H9 (cell line): ENCODE measurements around the gene CNTFR. TPM values are rescaled to one million over a fixed set of nuclear protein-coding genes. Genes with fewer than 3 reads are reported as not detected.

ENCODE experiments used
- DNase-seq: peaks from one replicate; pipeline ENCODE4 v3.0.0-alpha.2; 2017
- H2AFZ ChIP-seq: one replicate; pipeline ENCODE4 v1.6.1; 2013; ENCODE audit warnings: mild to moderate bottlenecking, low read length, control low read depth, moderate library complexity
- H2AK5ac ChIP-seq: 2 replicates; pipeline ENCODE4 v1.6.1; 2013; ENCODE audit warnings: low read length, control low read depth, mixed read lengths; ENCODE audit not compliant: insufficient read length
- H2BK120ac ChIP-seq: one replicate; pipeline ENCODE4 v1.6.1; 2013; ENCODE audit warnings: low read depth, mild to moderate bottlenecking, low read length, control low read depth, inconsistent platforms; ENCODE audit not compliant: poor library complexity, severe bottlenecking
- H2BK12ac ChIP-seq: 2 replicates; pipeline ENCODE4 v1.6.1; 2013; ENCODE audit warnings: low read length, control low read depth, mixed read lengths, low read depth; ENCODE audit not compliant: insufficient read length
- H2BK15ac ChIP-seq: 2 replicates; pipeline ENCODE4 v1.6.1; 2013; ENCODE audit warnings: low read depth, low read length, control low read depth
- H2BK20ac ChIP-seq: one replicate; pipeline ENCODE4 v1.6.1; 2013; ENCODE audit warnings: low read depth, mild to moderate bottlenecking, low read length, control low read depth, inconsistent platforms; ENCODE audit not compliant: poor library complexity, severe bottlenecking
- H2BK5ac ChIP-seq: 2 replicates; pipeline ENCODE4 v1.6.1; 2013; ENCODE audit warnings: low read length, control low read depth, mixed read lengths; ENCODE audit not compliant: insufficient read length
- H3K14ac ChIP-seq: 2 replicates; pipeline ENCODE4 v1.6.1; 2013; ENCODE audit warnings: low read length, control low read depth; ENCODE audit not compliant: insufficient read depth
- H3K18ac ChIP-seq: 2 replicates; pipeline ENCODE4 v1.6.1; 2013; ENCODE audit warnings: low read depth, mild to moderate bottlenecking, mixed read lengths, low read length, control low read depth; ENCODE audit not compliant: insufficient read length
- H3K23ac ChIP-seq: 2 replicates; pipeline ENCODE4 v1.6.1; 2013; ENCODE audit warnings: low read length, control low read depth, mixed read lengths, low read depth; ENCODE audit not compliant: insufficient read length
- H3K23me2 ChIP-seq: 2 replicates; pipeline ENCODE4 v1.6.1; 2013; ENCODE audit warnings: low read depth, mild to moderate bottlenecking, mixed read lengths, low read length, control low read depth; ENCODE audit not compliant: insufficient read length, poor library complexity, severe bottlenecking
- H3K27ac ChIP-seq: 2 replicates; pipeline ENCODE4 v1.5.1; 2013; ENCODE audit warnings: low read length, control low read depth, mixed read lengths, low read depth; ENCODE audit not compliant: insufficient read length
- H3K27me3 ChIP-seq: 2 replicates; pipeline ENCODE4 v1.6.1; 2013; ENCODE audit warnings: low read length, control low read depth, inconsistent platforms; ENCODE audit not compliant: insufficient read depth
- H3K4ac ChIP-seq: 2 replicates; pipeline ENCODE4 v1.6.1; 2013; ENCODE audit warnings: low read depth, mild to moderate bottlenecking, control low read depth, inconsistent platforms, low read length, moderate library complexity
- H3K4me1 ChIP-seq: 2 replicates; pipeline ENCODE4 v1.6.1; 2013; ENCODE audit warnings: low read length, control low read depth, inconsistent platforms; ENCODE audit not compliant: insufficient read depth
- H3K4me2 ChIP-seq: 2 replicates; pipeline ENCODE4 v1.6.1; 2013; ENCODE audit warnings: low read length, control low read depth, mixed read lengths; ENCODE audit not compliant: insufficient read length, insufficient read depth
- H3K56ac ChIP-seq: 2 replicates; pipeline ENCODE4 v1.6.1; 2013; ENCODE audit warnings: low read depth, mild to moderate bottlenecking, mixed read lengths, low read length, control low read depth; ENCODE audit not compliant: insufficient read length
- H3K79me1 ChIP-seq: 2 replicates; pipeline ENCODE4 v1.6.1; 2013; ENCODE audit warnings: low read depth, mild to moderate bottlenecking, moderate library complexity, low read length, control low read depth, inconsistent platforms; ENCODE audit not compliant: insufficient read depth, poor library complexity, severe bottlenecking
- H3K79me2 ChIP-seq: 2 replicates; pipeline ENCODE4 v1.6.1; 2013; ENCODE audit warnings: low read length, control low read depth, inconsistent platforms; ENCODE audit not compliant: insufficient read depth
- H3K9ac ChIP-seq: 2 replicates; pipeline ENCODE4 v1.6.1; 2013; ENCODE audit warnings: low read length, control low read depth, mixed read lengths; ENCODE audit not compliant: insufficient read length; ENCODE audit errors: extremely low read depth
- H3K9me3 ChIP-seq: one replicate; pipeline ENCODE4 v1.6.1; 2013; ENCODE audit warnings: low read depth, low read length, inconsistent platforms; ENCODE audit not compliant: control insufficient read depth
- H3T11ph ChIP-seq: one replicate; pipeline ENCODE4 v1.6.1; 2013; ENCODE audit warnings: mild to moderate bottlenecking, low read length, control low read depth, inconsistent platforms
- H4K20me1 ChIP-seq: one replicate; pipeline ENCODE4 v1.6.1; 2013; ENCODE audit not compliant: control insufficient read depth, insufficient read length, insufficient read depth
- H4K5ac ChIP-seq: 2 replicates; pipeline ENCODE4 v1.6.1; 2013; ENCODE audit warnings: low read depth, mild to moderate bottlenecking, mixed read lengths, low read length, control low read depth; ENCODE audit not compliant: insufficient read length
- H4K8ac ChIP-seq: replicated peaks from 2 replicates; pipeline ENCODE4 v1.6.1; 2013; ENCODE audit warnings: low read length, control low read depth, mixed read lengths, low read depth; ENCODE audit not compliant: insufficient read length
- H4K91ac ChIP-seq: 2 replicates; pipeline ENCODE4 v1.6.1; 2013; ENCODE audit warnings: low read depth, mild to moderate bottlenecking, moderate library complexity, mixed read lengths, low read length, control low read depth; ENCODE audit not compliant: insufficient read length
- H3K27ac Mint-ChIP-seq, 3 experiments: 2 replicates in 2 of 3; 3 replicates in 1 of 3; pipeline ENCODE4 v1.8.0; 2020 to 2021; ENCODE audit warnings: mixed read lengths in 3 of 3, mild to moderate bottlenecking in 1 of 3, moderate library complexity in 1 of 3
- H3K27me3 Mint-ChIP-seq: 2 replicates; pipeline ENCODE4 v1.8.0; 2021; ENCODE audit warnings: low read depth, mild to moderate bottlenecking, moderate library complexity, mixed read lengths
- H3K36me3 Mint-ChIP-seq, 3 experiments: 2 replicates in 2 of 3; 3 replicates in 1 of 3; pipeline ENCODE4 v1.8.0; 2020 to 2021; ENCODE audit warnings: low read depth in 3 of 3, mixed read lengths in 3 of 3; ENCODE audit not compliant: insufficient read depth in 1 of 3
- H3K4me1 Mint-ChIP-seq, 2 experiments: 2 replicates each; pipeline ENCODE4 v1.8.0; 2020; ENCODE audit warnings: mixed read lengths in 2 of 2
- H3K4me3 Mint-ChIP-seq, 2 experiments: 2 replicates in 1 of 2; 3 replicates in 1 of 2; pipeline ENCODE4 v1.8.0; 2020 to 2021; ENCODE audit warnings: mild to moderate bottlenecking in 2 of 2, mixed read lengths in 2 of 2, moderate library complexity in 1 of 2
- H3K9me3 Mint-ChIP-seq, 2 experiments: 2 replicates in 1 of 2; 3 replicates in 1 of 2; pipeline ENCODE4 v1.8.0; 2020; ENCODE audit warnings: mild to moderate bottlenecking in 2 of 2, mixed read lengths in 2 of 2, moderate library complexity in 1 of 2
- WGBS: extraction: QIAGEN DNeasy Blood & Tissue Kit; methylation state at CpG from one replicate; pipeline ENCODE4 v1.1.7; 2013; ENCODE audit warnings: missing lambda C conversion rate, low lambda C conversion rate, mixed read lengths; ENCODE audit not compliant: insufficient read length; ENCODE audit errors: extremely low coverage; 5-methylcytosine and 5-hydroxymethylcytosine counted together
- total RNA-seq: library from RNA; stranded (reverse); gene quantifications from 2 replicates; pipeline ENCODE4 v1.2.1, GENCODE V29; 2021
- TF ChIP-seq, protein P1 (sequence below): fragments of 200-600 bp; sonication (generic); conservative IDR thresholded peaks from 3 replicates; pipeline ENCODE4 v1.8.0; 2021; ENCODE audit warnings: antibody characterized with exemption, mild to moderate bottlenecking

Gene CNTFR
- total RNA-seq, 1 experiment from 2014 or later = 0.55 TPM

DNA sequence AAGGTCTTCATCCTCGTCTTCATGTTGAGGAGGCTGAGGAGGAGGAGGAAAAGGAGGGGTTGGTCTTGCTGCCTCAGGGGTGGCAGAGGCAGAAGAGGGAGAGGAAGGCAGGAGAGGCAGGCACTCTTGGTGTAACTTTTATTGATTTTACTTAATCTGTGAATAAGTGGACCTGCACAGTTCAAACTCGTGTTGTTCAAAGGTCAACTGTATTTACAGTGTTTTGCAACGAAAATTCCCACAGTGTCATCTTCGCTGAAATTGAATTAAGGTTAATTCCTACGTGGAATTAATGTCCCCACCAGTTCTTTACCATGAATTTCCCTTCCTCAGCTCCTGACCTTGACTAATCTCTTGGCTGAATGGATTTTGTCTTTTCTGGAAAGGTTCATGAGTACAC lies 45.5 kb downstream of the CNTFR start:
- Histone ChIP-seq H3K23me2 (no peaks in the 10 kb centered on the region), H4K91ac (no peak overlapping the region), H4K5ac (no peak overlapping the region), H3K9me3 (no peaks in the 10 kb centered on the region), H3K79me2 (no peaks in the 10 kb centered on the region), H2BK12ac (no peak overlapping the region), H2BK5ac (no peak overlapping the region), H3K56ac (no peak overlapping the region), H3K4me1 (no peaks in the 10 kb centered on the region), H3K27ac (no peak overlapping the region), H3K23ac (no peak overlapping the region), H4K8ac (no peak overlapping the region), H3K9ac (no peak overlapping the region), H3K4me2 (no peak overlapping the region), H2BK120ac (no peak overlapping the region), H3T11ph (no peak overlapping the region), H3K14ac (no peak overlapping the region), H3K18ac (no peak overlapping the region), H3K79me1 (no peaks in the 10 kb centered on the region), H4K20me1 (no peaks in the 10 kb centered on the region), H3K4ac (no peak overlapping the region), H2BK15ac (no peak overlapping the region), H2AK5ac (no peak overlapping the region), H2AFZ (no peak overlapping the region), H3K27me3 (no peaks in the 10 kb centered on the region), H2BK20ac (no peak overlapping the region)
- Mint-ChIP-seq H3K36me3 (no peaks in the 10 kb centered on the region), H3K4me1 (peaks cover 0 to 6% of the 10 kb centered on the region in 2 experiments; a peak in 2 of 4 replicates), H3K4me3 (no peak overlapping the region; a peak in 1 of 5 replicates), H3K27me3 (peaks cover 20% of the 10 kb centered on the region), H3K9me3 (no peaks in the 10 kb centered on the region), H3K27ac (no peak overlapping the region)
- no CpG with 5 or more reads among the region's 5 CpGs for WGBS
- DNase-seq = no peak
- TF ChIP-seq, protein P1, sequence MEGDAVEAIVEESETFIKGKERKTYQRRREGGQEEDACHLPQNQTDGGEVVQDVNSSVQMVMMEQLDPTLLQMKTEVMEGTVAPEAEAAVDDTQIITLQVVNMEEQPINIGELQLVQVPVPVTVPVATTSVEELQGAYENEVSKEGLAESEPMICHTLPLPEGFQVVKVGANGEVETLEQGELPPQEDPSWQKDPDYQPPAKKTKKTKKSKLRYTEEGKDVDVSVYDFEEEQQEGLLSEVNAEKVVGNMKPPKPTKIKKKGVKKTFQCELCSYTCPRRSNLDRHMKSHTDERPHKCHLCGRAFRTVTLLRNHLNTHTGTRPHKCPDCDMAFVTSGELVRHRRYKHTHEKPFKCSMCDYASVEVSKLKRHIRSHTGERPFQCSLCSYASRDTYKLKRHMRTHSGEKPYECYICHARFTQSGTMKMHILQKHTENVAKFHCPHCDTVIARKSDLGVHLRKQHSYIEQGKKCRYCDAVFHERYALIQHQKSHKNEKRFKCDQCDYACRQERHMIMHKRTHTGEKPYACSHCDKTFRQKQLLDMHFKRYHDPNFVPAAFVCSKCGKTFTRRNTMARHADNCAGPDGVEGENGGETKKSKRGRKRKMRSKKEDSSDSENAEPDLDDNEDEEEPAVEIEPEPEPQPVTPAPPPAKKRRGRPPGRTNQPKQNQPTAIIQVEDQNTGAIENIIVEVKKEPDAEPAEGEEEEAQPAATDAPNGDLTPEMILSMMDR = no peak
